ENCODE data around the gene RAB12.

RAB12 gene

GRCh38 chr18:8584798-8585197 is 24.4 kb upstream of the RAB12 start:
- no peaks in the 10 kb centered on the region for H3K36me3 ChIP-seq (ENCODE audit: insufficient read depth, low read length)
- no peaks in the 10 kb centered on the region for H4K20me1 ChIP-seq (ENCODE audit: insufficient read depth, low read length)
- H3K4me2 ChIP-seq (ENCODE audit: insufficient read depth, low read length), result no peak overlapping the region
- no peak overlapping the region for H3K9ac ChIP-seq (ENCODE audit: low read depth, low read length)
- H3K4me3 ChIP-seq (ENCODE audit: low read depth in 1 of 2, low read length in 2 of 2), result no peak overlapping the region
- no peak overlapping the region for H2AFZ ChIP-seq (ENCODE audit: low read depth, low read length)
- ATAC-seq (ENCODE audit: insufficient read depth, low read depth) (no peak), DNase-seq (no peak)
- no peaks in the 10 kb centered on the region for H3K9me3 ChIP-seq (ENCODE audit: insufficient read depth, low read length, severe bottlenecking)
- H3K27ac ChIP-seq (ENCODE audit: low read length), result no peak overlapping the region
- no peak for TF ChIP-seq CTCF (IDR thresholded peaks at IDR 0.05; ENCODE audit: borderline replicate concordance, extremely low read depth, low read length, poor library complexity, severe bottlenecking)
- no peak for TF ChIP-seq EZH2 (IDR thresholded peaks at IDR 0.05; ENCODE audit: borderline replicate concordance, low read depth, low read length, severe bottlenecking)
- H3K4me1 ChIP-seq (ENCODE audit: insufficient read depth, low read length), result no peaks in the 10 kb centered on the region
- no peaks in the 10 kb centered on the region for H3K79me2 ChIP-seq (ENCODE audit: insufficient read depth, low read length)
- H3K27me3 ChIP-seq (ENCODE audit: insufficient read depth, low read length, poor library complexity), result no peaks in the 10 kb centered on the region

- no peak for TF ChIP-seq CTCF (IDR thresholded peaks at IDR 0.05; ENCODE audit: borderline replicate concordance, extremely low read depth, low read length, poor library complexity, severe bottlenecking)
- TF ChIP-seq EZH2 (IDR thresholded peaks at IDR 0.05; ENCODE audit: borderline replicate concordance, low read depth, low read length, severe bottlenecking), result no peak
- no peak overlapping the region for H3K4me3 ChIP-seq (ENCODE audit: low read depth in 1 of 2, low read length in 2 of 2)
- ATAC-seq (ENCODE audit: insufficient read depth, low read depth) (no peak), DNase-seq (no peak)
- no peaks in the 10 kb centered on the region for H3K79me2 ChIP-seq (ENCODE audit: insufficient read depth, low read length)
- no peaks in the 10 kb centered on the region for H3K4me1 ChIP-seq (ENCODE audit: insufficient read depth, low read length)
- H2AFZ ChIP-seq (ENCODE audit: low read depth, low read length), result no peak overlapping the region
- no peaks in the 10 kb centered on the region for H3K27me3 ChIP-seq (ENCODE audit: insufficient read depth, low read length, poor library complexity)
- no peak overlapping the region for H3K27ac ChIP-seq (ENCODE audit: low read length)
- no peak overlapping the region for H3K9ac ChIP-seq (ENCODE audit: low read depth, low read length)
- no peaks in the 10 kb centered on the region for H4K20me1 ChIP-seq (ENCODE audit: insufficient read depth, low read length)
- no peak overlapping the region for H3K4me2 ChIP-seq (ENCODE audit: insufficient read depth, low read length)
- no peaks in the 10 kb centered on the region for H3K9me3 ChIP-seq (ENCODE audit: insufficient read depth, low read length, severe bottlenecking)
- no peaks in the 10 kb centered on the region for H3K36me3 ChIP-seq (ENCODE audit: insufficient read depth, low read length)
These were observed 22.3 kb upstream of the RAB12 start for GRCh38 chr18:8586941-8587340.

- H3K4me1 ChIP-seq (ENCODE audit: insufficient read depth, low read length), result no peaks in the 10 kb centered on the region
- no peak overlapping the region for H2AFZ ChIP-seq (ENCODE audit: low read depth, low read length)
- no peaks in the 10 kb centered on the region for H4K20me1 ChIP-seq (ENCODE audit: insufficient read depth, low read length)
- TF ChIP-seq CTCF (IDR thresholded peaks at IDR 0.05; ENCODE audit: borderline replicate concordance, extremely low read depth, low read length, poor library complexity, severe bottlenecking), result no peak
- no peak for TF ChIP-seq EZH2 (IDR thresholded peaks at IDR 0.05; ENCODE audit: borderline replicate concordance, low read depth, low read length, severe bottlenecking)
- no peaks in the 10 kb centered on the region for H3K79me2 ChIP-seq (ENCODE audit: insufficient read depth, low read length)
- H3K36me3 ChIP-seq (ENCODE audit: insufficient read depth, low read length), result no peaks in the 10 kb centered on the region
- H3K27ac ChIP-seq (ENCODE audit: low read length), result no peak overlapping the region
- no peak for ATAC-seq (ENCODE audit: insufficient read depth, low read depth)
- H3K4me3 ChIP-seq (ENCODE audit: low read depth in 1 of 2, low read length in 2 of 2), result no peak overlapping the region
- no peaks in the 10 kb centered on the region for H3K9me3 ChIP-seq (ENCODE audit: insufficient read depth, low read length, severe bottlenecking)
- DNase-seq, result no peak
- no peak overlapping the region for H3K9ac ChIP-seq (ENCODE audit: low read depth, low read length)
- H3K4me2 ChIP-seq (ENCODE audit: insufficient read depth, low read length), result no peak overlapping the region
- peaks cover 5% of the 10 kb centered on the region for H3K27me3 ChIP-seq (ENCODE audit: insufficient read depth, low read length, poor library complexity)
These were observed 13.8 kb upstream of the RAB12 start for GRCh38 chr18:8595445-8595844.
